GM19324 (cell line): Measurements from ENCODE around the gene RAE1.

Experiments
- ATAC-seq: cut with Tn5 transposase; IDR thresholded peaks from one replicate; pipeline ENCODE4 v1.9.1; 2021; ENCODE audit warnings: mild to moderate bottlenecking, moderate library complexity; ENCODE audit not compliant: unreplicated experiment, low FRiP score

Gene RAE1

DNA sequence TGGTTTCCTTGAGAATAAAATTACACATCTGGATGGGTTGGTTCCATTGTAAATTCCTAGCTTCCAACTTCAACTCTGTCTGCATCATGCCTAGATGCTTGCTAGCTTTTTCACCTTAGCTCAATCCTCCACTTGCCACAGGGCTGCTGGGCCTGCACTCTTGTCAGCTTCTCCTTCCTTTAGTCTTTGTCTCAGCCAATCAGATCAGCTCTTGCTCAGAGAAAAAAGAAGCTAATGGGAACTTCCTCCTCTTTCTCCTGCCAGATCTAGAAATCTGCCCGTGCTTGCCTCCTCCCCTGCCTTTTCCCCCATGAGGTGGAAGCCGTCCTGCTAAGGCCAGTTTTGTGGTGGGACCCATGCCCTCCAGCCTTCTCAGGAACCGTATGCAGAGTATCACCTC is 18.5 kb downstream of the RAE1 start:
- no peak for ATAC-seq

DNA sequence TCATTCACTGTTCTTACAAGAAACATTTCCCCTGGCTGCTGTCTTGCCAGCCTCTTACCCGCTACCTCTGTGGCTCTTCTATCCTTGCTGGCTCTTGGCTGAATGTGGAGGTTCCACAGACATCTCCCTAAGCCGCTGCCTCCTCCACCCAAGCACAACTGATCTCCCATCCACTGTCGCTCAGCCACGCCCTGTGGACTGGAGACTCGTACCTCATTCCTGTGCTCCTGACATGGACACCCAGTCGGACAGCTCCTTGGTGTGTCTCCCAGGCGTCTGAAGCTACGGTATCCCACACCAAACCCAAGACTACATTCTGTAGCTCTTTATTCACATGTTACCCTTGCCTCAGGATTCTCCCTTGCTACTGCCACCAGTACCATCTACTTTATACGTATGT is 19.3 kb downstream of the RAE1 start:
- no peak for ATAC-seq

DNA sequence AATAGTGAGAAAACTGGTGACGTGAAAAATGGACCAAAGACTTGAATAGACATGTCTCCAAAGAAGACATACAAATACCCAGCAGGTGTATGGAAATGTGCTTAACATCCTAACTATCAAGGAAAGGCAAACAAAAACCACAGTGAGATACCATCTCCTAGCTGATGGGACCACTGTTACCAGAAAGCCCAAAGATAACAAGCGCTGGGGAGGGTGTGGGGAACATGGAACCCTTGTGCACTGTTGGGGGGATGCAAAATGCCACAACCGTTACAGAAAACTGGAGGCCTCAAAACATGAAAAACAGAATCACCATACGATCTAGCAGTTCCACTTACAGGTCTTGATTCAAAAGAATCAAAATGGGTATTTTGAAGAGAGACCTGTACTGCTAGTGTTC is 20.3 kb downstream of the RAE1 start:
- ATAC-seq, result no peak

DNA sequence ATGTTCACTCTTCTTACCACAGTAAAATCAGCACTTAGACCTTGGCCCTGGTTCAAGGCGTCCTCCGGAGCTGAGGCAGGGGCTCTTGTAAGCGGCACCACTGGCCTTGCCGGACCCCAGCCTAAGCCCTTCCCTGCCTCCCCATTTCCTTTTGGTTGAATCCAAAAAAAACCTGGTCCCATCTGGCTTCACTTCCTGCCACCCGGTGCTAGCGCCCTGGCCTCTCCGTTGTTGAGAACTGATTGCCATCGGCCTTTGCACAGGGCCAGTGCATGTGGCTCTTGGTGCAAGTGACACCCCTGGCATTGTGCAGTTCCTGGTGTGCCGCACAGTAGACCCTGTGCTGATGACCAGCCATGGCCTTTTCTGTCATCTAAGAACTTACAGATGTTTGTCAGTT is 21.1 kb downstream of the RAE1 start:
- no peak for ATAC-seq

DNA sequence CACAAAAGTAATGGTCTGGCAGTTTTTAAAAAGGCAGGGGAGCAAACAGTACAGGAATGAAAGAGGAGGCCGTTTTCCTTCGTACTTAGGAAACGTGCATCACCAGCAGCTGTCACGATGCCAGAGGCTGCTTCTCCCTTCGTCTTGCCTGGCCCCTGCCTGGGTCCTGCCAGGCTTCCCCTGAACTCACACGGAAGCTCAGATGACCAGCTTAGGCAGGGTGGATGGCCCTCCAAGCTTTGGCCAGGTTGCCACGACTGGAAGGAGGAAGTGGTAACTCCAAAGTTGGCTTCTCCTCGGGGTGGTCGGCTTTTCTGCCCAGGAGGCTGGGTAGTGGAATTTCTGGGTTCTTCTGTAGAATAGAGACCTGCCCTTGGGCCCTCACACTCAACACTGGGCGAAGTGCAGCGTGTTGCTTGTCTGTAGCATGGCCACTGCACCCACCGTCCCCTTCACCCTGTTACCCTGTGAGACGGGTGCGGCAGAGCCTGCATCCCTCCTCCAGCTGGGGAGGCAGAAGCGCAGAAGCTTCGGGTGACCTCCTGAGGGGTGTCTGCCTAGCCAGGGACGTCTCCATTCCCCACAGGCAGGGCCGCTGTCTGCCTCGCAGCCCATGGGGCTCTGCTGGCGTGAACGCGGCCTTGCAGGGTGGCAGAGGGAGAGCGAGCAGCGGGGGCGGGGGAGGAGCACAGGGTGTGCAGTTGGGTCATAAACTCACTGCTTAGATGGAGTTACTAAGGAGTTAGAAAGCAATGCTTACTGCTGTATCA is 21.7 kb downstream of the RAE1 start:
- no peak for ATAC-seq

DNA sequence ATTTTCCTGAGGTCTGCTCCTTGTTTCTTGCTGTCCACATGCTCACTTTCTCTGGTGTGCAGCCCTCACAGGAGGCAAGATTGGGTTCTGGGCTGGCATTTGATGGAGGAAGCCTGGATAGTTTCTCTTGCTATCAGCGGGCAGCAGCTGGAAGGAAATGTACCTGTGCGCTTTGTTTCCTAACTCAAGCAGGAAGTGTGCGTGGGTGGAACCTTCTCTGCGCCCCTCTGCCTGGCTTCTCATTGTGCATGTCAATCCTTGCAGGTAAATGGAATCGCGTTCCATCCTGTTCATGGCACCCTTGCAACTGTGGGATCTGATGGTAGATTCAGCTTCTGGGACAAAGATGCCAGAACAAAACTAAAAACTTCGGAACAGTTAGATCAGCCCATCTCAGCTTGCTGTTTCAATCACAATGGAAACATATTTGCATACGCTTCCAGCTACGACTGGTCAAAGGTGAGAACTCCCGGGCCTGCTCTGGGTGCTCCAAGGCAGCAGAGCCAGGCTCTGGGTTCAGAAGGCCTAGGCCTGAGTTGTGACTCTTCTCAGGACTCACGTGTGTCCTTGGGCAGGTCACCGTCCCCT is 23.4 kb downstream of the RAE1 start:
- ATAC-seq, result no peak

DNA sequence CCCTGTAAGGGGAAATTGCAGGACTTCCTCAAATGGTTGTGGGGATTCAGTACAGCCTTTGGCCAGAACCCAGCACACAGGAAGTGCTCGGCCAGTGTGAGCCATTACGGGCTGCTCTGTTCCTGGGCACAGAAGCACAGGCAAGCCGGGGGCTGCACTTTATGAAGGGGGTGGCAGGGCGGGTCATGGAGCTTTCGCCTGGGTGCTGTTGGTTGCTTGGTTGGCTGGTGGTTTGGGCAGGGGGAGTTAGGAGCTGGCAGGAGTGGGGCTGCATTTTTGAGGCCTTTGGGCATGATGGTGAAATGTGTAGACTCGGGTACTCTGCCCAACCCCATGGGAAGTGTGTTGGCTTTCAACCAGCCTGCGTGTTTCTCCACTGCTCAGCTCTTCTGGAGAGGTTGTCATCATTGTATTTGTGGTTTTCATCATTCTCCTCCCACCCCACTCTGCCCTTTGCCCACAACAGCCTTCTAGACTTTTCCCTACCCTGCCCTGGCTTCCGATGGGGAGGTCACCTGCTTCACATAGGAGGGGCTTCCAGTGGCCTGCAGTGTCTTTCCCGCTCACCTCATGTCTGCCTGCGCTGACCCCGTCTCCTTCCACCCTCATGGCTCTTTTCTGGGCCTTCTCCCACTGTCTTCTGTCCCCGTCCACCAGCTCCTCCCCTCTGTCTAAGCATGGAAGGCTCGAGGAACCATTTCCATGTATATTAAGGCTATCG is 24.0 kb downstream of the RAE1 start:
- no peak for ATAC-seq

DNA sequence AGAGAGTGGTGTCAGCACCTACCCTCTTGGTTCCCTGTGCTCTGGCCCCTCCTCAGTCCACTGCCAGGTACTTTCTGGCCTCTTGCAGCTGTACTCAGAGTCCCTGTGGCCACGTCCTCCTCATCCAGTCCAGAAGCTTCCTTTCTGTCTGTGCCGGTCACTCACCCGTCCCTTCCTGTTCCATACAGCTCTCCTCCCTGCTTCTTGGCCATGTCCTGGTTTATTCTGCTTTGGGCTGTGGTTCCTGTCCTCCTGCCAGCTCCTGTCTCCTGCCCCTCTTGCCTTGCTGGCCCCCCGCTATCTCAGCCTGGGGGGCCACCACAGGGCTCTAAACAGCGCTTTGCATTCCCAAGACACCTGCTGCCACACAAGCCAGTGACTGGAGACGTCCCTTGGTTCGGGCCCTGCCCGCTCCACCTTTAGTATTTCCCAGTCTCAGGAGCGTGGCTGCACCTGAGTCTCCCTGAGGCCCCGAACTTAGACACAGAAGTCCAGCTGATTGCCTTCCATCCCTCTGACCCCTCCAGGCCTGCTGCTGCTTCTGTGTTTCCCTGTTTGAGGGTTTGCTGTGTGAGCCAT is 24.7 kb downstream of the RAE1 start:
- ATAC-seq, result no peak

DNA sequence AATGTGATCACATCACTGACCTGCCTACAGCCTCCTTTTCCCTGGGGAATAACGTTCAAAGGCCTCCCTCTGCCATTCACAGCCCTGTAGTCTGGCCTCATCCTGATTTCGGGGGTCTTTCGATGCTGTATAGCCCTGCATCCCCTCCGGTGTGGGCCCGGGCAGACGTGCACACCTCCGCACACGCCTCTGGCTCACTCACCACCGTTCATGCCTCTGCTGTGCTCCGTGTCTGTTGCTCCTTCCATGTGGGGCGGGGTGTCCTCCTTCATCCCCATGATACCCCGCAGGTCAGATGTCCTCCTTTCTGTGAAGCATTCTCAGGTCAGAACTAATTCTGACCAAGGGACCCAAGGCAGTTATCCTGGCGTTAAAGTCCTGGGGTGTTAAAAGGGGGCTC is 26.3 kb downstream of the RAE1 start:
- no peak for ATAC-seq

DNA sequence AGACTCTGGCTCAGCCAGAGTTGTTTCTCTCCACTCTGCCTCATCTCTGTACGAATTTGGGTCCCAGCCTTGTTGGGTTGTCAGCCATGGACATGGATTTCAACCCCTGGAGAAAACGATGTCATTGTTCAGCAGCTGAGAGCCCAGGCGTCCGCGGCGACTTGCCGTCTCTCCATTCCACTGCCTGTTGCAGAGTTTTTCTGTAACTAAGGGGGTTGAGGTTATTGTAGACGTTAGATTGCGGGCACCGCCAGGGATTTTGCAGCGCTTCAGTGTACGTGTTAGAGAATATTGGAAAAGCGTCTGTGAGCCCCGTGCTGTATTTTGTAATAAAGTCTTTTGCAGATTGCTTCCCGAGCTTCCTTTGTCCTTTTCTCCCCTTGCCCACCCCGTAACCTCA is 27.1 kb downstream of the RAE1 start:
- ATAC-seq, result no peak

DNA sequence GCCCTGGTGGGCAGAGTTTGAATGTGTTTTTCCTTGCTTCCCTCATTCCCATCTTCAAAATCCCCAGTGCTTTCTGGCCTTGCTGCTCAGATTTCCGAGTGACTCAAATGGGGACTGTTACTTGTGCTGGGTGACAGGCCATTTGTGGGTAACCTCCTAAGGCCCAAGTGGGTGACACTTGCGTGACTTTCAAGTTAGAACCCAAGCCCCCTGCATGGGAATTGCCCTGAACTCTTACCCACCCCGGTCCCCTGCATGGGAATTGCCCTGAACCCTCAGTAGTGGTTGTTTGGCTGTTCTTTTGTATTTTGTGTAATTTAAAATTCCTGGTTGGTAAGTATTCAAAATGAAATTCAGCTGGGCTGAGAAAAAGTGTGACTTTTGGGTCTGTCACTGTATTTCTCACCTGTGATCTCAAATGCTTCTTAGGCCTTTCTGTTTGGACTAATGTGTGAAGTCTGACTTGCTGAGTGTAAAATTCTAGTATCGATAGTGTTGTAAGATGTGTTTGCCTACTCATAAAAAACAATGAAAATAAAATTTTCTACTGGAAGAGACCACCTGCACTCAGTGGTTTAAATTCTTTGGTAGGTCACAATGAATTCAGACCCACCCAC is 27.7 kb downstream of the RAE1 start:
- ATAC-seq, result no peak

DNA sequence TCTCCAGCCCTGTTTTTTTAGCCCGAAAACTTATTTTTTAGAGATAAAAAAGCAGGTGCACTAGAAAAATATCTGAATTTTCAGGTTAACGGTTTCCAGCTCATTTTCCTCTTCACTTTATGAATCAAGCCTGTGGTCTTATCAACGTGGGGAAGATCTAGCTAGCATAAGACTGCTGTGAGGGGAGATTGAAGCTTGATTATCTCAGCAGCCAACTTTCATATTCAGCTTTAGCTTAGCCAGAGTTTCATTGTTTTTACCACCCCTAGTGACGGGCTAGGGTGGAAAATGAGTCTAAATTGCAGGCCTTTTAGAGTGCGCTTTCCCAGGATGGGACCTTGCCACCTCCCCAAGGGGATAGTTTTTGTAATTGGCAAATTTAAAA is 28.2 kb downstream of the RAE1 start:
- no peak for ATAC-seq

DNA sequence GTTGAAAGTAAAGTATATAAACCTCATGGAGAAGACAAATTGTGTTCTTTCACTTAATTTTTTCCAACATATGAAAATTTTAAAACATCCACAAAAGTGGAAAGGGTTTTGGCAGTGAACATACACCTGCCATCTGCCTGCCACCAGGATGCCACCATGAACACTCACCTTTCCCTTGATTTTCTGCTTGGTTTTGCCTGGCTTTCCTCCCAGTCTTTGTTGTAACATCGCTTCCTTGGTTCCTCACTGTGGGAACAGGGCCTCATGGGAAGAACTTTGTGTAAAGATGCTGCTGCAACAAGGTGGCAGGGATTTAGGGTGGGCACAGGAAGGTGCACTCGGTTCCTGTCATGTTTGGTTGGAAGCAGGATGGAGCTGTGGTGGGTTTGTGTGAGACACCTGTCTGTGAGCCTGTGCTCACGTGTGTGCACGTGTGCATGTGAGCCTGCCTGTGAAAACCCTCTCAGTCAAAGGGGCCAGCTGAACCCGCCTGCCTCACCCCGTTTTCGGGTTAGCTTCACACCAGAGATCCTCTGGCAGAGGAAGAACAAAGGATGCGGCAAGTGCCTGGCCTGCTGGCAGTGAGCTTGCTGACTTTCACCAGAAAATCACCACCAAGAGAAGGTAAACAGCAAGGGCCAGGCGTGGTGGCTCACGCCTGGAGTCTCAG is 29.2 kb downstream of the RAE1 start:
- no peak for ATAC-seq

DNA sequence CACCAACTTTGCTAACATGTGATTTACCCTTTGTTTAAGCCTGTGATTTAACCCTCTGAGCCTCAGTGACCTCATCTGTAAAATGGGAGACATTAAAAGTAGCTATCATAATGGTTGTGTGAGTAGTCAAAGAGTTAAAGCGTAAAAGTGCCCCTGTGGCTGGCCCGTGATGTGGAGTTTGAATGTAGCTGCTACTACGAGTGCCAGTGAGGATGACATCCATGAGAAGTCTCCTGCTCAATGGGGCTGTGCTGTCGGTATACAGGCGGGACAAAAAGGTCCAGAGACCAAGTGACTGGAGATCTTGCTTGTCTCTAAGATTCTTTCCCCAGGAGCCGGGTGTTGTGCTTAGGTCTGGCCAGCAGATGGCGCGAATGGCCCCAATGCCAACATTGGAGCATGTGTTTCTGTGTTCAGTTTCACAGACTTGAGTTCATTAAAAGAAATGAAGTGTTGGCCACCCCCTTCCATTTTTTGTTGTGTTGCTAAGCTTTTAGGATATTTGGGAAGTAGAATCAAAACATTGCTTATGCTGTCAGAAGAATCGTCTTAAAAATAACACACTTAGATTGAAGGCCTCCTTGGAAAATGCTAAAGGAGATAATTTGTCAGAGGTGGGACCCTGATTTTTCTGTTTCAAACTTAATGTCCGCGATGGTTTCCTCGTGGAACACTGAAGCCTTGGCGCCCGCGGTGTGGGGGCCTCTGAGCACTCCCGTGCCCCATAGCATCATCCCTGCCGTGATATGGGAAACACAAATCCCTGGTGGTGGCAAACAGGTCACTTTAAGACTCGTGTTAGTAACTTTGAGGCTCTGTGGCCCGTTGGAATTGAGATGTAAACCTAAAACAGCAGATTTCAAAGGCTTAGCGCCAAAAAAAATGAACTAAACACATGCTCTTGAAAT is 30.8 kb downstream of the RAE1 start:
- no peak for ATAC-seq

DNA sequence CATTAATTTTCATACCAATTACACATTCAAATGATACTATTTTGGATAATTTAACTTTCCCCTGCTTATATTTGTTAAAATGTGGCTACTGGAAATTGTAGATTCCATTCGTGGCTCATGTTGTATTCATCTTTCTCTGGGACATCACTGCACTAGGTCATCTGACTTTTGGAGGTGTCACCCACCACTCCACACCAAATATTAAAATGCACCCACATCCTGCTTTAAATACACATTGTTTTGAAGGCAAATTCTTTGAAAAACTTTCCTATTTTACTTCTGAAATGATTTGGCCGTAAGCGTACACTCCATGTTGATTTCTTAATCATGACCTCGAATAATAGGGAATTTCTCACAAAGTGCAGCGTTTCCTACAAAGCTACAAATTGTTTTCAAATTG is 31.5 kb downstream of the RAE1 start:
- ATAC-seq, result no peak

DNA sequence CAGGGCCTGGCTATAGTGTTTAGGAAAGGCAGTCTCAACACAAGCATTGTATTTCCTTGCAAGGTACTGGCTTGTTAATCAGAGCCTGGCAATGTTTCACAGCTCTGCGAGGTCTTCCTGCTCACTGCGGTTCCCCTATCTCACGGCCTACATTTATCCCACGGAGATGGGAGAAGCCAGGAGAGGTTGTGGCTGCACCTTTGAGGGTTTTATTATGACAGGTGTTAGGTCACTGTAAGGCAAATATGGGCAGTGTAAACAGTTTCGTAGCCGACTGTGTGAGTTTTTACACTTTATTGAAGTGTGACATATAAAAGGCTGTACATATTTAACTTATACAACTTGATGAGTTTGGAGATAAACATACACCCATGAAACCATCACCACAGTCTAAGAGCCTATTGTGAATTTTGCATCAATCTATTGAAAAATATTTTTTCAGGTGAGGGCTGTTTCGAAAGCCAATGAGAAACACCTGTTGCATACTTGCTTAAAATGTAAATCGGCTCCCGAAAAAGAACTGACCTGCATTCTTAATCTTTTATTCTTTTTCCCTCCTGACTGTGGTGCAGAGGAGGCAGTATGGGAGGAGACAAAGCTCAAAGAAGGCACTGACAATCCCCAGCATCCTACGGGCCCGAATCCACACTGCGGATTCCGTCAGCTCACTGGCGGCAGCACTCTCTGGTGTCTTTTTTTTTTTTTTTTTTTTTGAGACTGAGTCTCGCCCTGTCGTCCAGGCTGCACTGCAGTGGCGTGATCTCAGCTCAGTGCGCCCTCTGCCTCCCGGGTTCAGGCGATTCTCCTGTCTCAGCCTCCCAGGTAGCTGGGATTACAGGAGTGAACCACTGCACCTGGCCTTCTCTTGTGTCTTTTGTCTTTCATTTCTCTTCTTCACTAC is 32.6 kb downstream of the RAE1 start:
- no peak for ATAC-seq

DNA sequence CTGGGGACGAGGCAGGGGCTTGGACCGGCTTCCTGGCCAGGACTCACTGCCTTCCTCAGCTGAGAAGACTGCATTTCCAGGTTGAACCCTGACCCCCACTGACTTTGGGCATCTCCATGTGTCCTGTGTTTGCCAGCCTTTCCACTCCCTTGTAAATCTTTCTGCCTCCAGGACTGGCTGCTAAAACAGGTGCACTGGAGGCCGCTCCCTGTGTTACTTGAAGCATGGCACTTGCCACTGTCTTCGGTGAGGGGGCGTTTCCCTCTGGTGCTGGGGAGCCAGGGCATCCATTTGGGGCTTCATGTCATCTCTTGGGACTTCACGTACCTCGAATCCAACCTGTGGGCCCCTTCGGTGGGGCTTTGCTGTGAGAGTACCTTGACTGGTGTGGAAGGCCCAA is 33.4 kb downstream of the RAE1 start:
- ATAC-seq, result no peak

DNA sequence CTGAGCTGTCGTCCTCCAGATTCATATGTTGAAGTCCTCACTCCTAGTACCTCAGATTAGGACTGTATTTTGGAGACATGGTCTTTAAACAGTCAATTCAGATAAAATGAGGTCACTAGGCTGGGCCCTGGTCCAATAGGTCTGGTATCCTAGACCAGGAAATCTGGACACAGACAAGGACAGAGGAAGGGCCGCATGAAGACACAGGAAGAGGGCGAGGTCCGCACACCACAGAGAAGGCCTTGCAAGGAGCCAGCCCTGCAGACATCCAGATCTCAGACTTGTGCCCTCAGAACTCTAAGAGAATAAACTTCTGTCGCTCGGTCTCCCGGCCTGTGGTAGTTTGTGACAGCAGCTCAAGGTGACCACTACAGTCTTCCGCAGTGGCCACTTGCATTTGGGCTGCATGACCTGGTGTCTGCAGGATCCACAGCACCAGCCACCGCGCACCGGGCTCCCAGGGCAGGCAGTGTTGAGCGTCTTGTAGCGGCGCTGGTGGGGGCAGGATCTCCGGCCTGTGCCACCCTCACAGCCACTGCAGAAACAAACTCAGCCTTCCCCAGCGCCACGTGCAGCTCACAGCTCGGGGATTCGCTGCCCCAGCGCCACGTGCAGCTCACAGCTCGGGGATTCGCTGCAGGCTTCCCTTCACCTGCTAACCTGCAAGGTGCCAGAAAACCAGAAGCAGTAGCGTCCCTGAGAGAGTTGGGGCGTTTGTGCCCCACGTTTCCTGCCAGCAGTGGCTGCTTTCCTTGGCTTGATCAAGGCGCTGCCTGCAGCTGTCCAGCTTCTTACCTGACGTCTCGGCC is 34.1 kb downstream of the RAE1 start:
- no peak for ATAC-seq
